ENCODE results near the gene SRSF9.

- TF ChIP-seq JUND (IDR thresholded peaks at IDR 0.05) (no peak), EZH2phosphoT487 (IDR thresholded peaks at IDR 0.05; ENCODE audit: borderline replicate concordance, low read depth) (no peak), CTCF (IDR thresholded peaks at IDR 0.05) (no peak), MXI1 (IDR thresholded peaks at IDR 0.05; ENCODE audit: low read depth, low read length) (no peak), RFX5 (IDR thresholded peaks at IDR 0.05; ENCODE audit: low read length) (no peak), SIN3A (IDR thresholded peaks at IDR 0.05; ENCODE audit: borderline replicate concordance, low read depth, low read length) (no peak), REST (IDR thresholded peaks at IDR 0.05; ENCODE audit: low read depth, low read length) (no peak), RAD21 (IDR thresholded peaks at IDR 0.05; ENCODE audit: low read length) (no peak), TAF1 (IDR thresholded peaks at IDR 0.05; ENCODE audit: borderline replicate concordance, low read depth, low read length) (no peak), USF2 (IDR thresholded peaks at IDR 0.05; ENCODE audit: borderline replicate concordance, low read depth, low read length) (no peak), GABPA (IDR thresholded peaks at IDR 0.05; ENCODE audit: low read depth) (no peak), EP300 (IDR thresholded peaks at IDR 0.05; ENCODE audit: borderline replicate concordance in 1 of 2, low read depth in 1 of 2, low read length in 1 of 2) (no peak), PBX3 (IDR thresholded peaks at IDR 0.05) (no peak)
These were observed 9.9 kb upstream of the SRSF9 start for GRCh38 chr12:120479458-120479857.
